ENCODE data around the gene TMEM208.

The TMEM208 gene

GRCh38 chr16:67191995-67192681, 34.8 kb upstream of the TMEM208 start, which contains the start of gene E2F4:
E2F4 (plus strand) TSS chr16:67192155; CDS start chr16:67192228, 73 bp downstream.
- peak; percentile 93 for DNase-seq (ENCODE audit: low spot score)

GRCh38 chr16:67192781-67193361, 34.1 kb upstream of the TMEM208 start:
- no peak for DNase-seq (ENCODE audit: low spot score)

GRCh38 chr16:67193536-67193935, 33.4 kb upstream of the TMEM208 start:
- DNase-seq (ENCODE audit: low spot score) = no peak

- DNase-seq (ENCODE audit: low spot score) = no peak
Measured at GRCh38 chr16:67194260-67194659, 32.7 kb upstream of the TMEM208 start.

- no peak for DNase-seq (ENCODE audit: low spot score)
Measured at GRCh38 chr16:67195676-67196075, 31.3 kb upstream of the TMEM208 start.

GRCh38 chr16:67196881-67197280, 30.0 kb upstream of the TMEM208 start:
- DNase-seq (ENCODE audit: low spot score) = no peak

- no peak for DNase-seq (ENCODE audit: low spot score)
Measured at GRCh38 chr16:67197704-67198103, 29.2 kb upstream of the TMEM208 start.

GRCh38 chr16:67198238-67198734, 28.6 kb upstream of the TMEM208 start:
- no peak for DNase-seq (ENCODE audit: low spot score)

GRCh38 chr16:67199011-67199807, 27.7 kb upstream of the TMEM208 start, which contains the start of gene ELMO3:
ELMO3 (plus strand) TSS chr16:67199131; CDS start chr16:67199327, 196 bp downstream.
- DNase-seq (ENCODE audit: low spot score) = no peak

GRCh38 chr16:67199808-67200198, 27.1 kb upstream of the TMEM208 start:
- DNase-seq (ENCODE audit: low spot score) = no peak

GRCh38 chr16:67200491-67200890, 26.4 kb upstream of the TMEM208 start:
- DNase-seq (ENCODE audit: low spot score) = no peak

- DNase-seq (ENCODE audit: low spot score) = no peak
Measured at GRCh38 chr16:67201411-67202345, 25.3 kb upstream of the TMEM208 start.

GRCh38 chr16:67202426-67202825, 24.5 kb upstream of the TMEM208 start:
- DNase-seq (ENCODE audit: low spot score) = no peak

GRCh38 chr16:67202956-67203493, 23.9 kb upstream of the TMEM208 start:
- DNase-seq (ENCODE audit: low spot score) = no peak

GRCh38 chr16:67204076-67204475, 22.9 kb upstream of the TMEM208 start:
- no peak for DNase-seq (ENCODE audit: low spot score)

- no peak for DNase-seq (ENCODE audit: low spot score)
Measured at GRCh38 chr16:67206129-67206837, 20.6 kb upstream of the TMEM208 start.

GRCh38 chr16:67206838-67207248, 20.1 kb upstream of the TMEM208 start:
- DNase-seq (ENCODE audit: low spot score) = no peak

- DNase-seq (ENCODE audit: low spot score) = no peak
Measured at GRCh38 chr16:67207249-67208091, 19.5 kb upstream of the TMEM208 start.

GRCh38 chr16:67208154-67208896, 18.6 kb upstream of the TMEM208 start:
- no peak for DNase-seq (ENCODE audit: low spot score)

All from activated CD4-positive, alpha-beta T cell treated with anti-CD3 and anti-CD28 coated beads, Interleukin-2, Interleukin-4, amounts not matched to agents 100 ng/mL and 50 ng/mL, durations not matched to agents 16 hours and 8 hours (primary cell).